ENCODE data around the gene BRD4. TPM values are rescaled to one million over a fixed set of nuclear protein-coding genes. Genes with fewer than 3 reads are reported as not detected.
A peak's percentile ranks its signal among the peaks of the same experiment; 100 is the strongest.

BRD4 gene
- total RNA-seq, 4 donors from 2014 or later: 34.7 to 69.6 (median 36.0) TPM

DNA sequence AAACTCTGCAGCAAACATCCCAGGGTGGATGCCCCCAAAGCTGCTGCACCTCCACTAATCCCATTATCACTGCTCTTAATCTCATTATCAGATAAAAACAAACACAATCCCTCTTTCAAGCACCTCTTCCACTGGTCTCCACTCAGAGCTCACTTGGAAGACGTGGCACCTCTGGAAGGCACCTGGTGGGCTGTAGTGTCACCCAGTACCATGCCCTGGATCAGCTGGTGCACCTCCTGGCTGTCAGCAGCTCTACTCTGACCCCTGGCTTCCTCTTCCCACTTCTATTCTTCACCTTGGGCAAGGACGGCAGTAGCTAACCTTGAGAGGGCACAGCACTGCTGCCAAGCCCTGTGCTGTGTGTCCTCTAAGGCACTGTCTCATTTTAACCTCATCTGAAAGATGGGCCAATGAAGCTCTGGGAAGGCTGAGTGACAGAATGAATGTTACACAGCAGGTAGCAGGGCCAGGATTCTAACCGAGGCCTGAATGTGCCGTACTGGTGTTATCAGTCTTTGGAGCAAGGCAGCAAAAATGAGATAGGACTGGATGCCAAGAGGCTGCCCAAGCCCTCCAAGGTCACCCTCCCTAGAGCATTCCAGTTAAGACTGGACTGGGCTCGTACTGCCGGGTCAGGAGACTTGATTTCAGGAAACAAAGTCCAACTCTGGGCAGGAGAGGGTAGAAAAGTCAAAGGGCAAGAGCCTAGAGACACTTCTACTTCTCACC lies 7.4 kb downstream of the BRD4 start:
- Histone ChIP-seq H3K9me3 (no peaks in the 10 kb centered on the region), H3K27ac (peak overlapping the region in 3 of 4 donors; percentile 32 to 86 (median 79)), H3K36me3 (no peaks in the 10 kb centered on the region), H3K27me3 (no peaks in the 10 kb centered on the region), H3K4me3 (no peak overlapping the region), H3K4me1 (peaks cover 3 to 97% (median 83%) of the 10 kb centered on the region in 4 donors)
- no peak for TF ChIP-seq POLR2A (IDR thresholded peaks at IDR 0.05)
- TF ChIP-seq EP300 (IDR thresholded peaks at IDR 0.05): no peak
- TF ChIP-seq, protein P1, sequence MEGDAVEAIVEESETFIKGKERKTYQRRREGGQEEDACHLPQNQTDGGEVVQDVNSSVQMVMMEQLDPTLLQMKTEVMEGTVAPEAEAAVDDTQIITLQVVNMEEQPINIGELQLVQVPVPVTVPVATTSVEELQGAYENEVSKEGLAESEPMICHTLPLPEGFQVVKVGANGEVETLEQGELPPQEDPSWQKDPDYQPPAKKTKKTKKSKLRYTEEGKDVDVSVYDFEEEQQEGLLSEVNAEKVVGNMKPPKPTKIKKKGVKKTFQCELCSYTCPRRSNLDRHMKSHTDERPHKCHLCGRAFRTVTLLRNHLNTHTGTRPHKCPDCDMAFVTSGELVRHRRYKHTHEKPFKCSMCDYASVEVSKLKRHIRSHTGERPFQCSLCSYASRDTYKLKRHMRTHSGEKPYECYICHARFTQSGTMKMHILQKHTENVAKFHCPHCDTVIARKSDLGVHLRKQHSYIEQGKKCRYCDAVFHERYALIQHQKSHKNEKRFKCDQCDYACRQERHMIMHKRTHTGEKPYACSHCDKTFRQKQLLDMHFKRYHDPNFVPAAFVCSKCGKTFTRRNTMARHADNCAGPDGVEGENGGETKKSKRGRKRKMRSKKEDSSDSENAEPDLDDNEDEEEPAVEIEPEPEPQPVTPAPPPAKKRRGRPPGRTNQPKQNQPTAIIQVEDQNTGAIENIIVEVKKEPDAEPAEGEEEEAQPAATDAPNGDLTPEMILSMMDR (IDR thresholded peaks at IDR 0.05): no peak
- 26 to 28% methylated on average over 6 of the region's 6 CpGs for WGBS, 2 donors
- DNase-seq (ENCODE audit: low spot score in 2 of 2): no peak

DNA sequence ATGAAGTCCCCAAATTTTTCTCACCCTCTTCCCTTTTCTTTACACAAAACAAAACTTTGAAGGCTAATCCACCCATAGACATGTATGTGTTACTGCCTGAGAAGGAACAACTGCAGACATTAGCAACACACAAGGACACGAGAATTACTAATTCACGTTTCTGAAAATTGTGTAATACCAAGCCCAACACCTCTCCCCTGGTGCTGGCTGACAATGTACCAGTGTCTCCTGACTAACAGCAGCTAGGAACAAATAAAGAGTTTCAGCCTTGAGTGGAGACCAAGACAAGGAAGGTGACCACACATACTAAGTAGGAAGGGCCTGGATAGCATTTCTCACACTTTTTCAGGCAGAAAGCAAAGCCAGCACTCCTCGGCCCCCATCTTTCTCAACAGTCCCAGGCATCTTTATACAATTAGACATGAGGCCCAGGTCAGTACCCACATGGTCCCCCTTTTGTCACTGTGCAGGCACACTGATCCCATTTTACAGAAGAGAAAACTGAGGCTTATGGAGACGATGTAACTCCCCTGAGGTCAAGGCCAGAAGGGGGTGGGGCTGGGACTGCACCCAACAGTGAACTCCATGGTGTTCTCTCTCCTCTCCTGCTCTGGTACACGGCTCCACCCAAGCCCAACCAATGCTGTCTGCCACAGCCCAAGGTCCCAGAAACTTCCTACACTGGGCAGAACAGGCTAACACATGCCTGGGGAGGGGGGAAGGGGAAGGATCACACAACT lies 8.7 kb downstream of the BRD4 start:
- WGBS, 2 donors: 15 to 19% methylated on average over 5 of the region's 5 CpGs

GRCh38 chr19:15321739-15322138 lies 10.6 kb downstream of the BRD4 start:
- Histone ChIP-seq H3K4me1 (peaks cover 3 to 97% (median 90%) of the 10 kb centered on the region in 4 donors), H3K27ac (peak overlapping the region in 1 of 4 donors; percentile 4), H3K27me3 (no peaks in the 10 kb centered on the region), H3K36me3 (no peaks in the 10 kb centered on the region), H3K9me3 (no peaks in the 10 kb centered on the region), H3K4me3 (no peak overlapping the region)
- 49 to 53% methylated on average over 2 of the region's 2 CpGs for WGBS, 2 donors
- DNase-seq (ENCODE audit: low spot score in 2 of 2): no peak
- TF ChIP-seq EP300 (IDR thresholded peaks at IDR 0.05) (no peak), POLR2A (IDR thresholded peaks at IDR 0.05) (no peak)
- TF ChIP-seq, protein P1 (IDR thresholded peaks at IDR 0.05): no peak

More for the DNA sequence above, 8.7 kb downstream of the BRD4 start:
- no peaks in the 10 kb centered on the region for H3K9me3 ChIP-seq
- H3K27me3 ChIP-seq: no peaks in the 10 kb centered on the region
- H3K4me3 ChIP-seq: no peak overlapping the region
- H3K27ac ChIP-seq: peak overlapping the region in 3 of 4 donors; percentile 32 to 86 (median 79)
- peak in 1 of 2 donors; percentile 38 for TF ChIP-seq EP300 (IDR thresholded peaks at IDR 0.05)
- no peak for TF ChIP-seq POLR2A (IDR thresholded peaks at IDR 0.05)
- TF ChIP-seq, protein P1 (IDR thresholded peaks at IDR 0.05): no peak
- H3K36me3 ChIP-seq: no peaks in the 10 kb centered on the region
- DNase-seq (ENCODE audit: low spot score in 2 of 2): peak in 1 of 2 donors; percentile 44
- H3K4me1 ChIP-seq: peaks cover 3 to 97% (median 84%) of the 10 kb centered on the region in 4 donors

DNA sequence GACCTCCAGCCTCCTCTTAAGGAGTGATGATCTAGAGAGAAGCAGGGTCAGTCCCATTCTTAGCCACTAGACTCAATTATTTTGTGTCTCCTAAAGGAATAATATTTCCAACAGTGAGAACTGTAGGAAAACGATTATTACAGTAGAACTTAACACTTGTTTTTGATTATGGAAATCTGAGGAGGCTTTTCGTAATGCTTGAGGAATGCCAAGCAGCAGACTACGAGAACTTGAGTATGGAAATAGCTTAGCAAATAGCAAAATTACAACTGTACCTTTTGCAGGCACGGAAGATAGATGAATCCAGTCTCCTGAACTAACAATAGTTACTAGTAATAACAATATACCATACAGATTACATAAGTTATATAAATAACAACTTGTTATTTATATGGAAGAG lies 12.2 kb downstream of the BRD4 start:
- Histone ChIP-seq H3K9me3 (no peaks in the 10 kb centered on the region), H3K4me3 (no peak overlapping the region), H3K27me3 (no peaks in the 10 kb centered on the region), H3K4me1 (peaks cover 3 to 97% (median 83%) of the 10 kb centered on the region in 4 donors), H3K36me3 (no peaks in the 10 kb centered on the region), H3K27ac (peak overlapping the region in 2 of 4 donors; percentile 21 to 46)
- TF ChIP-seq, protein P1 (IDR thresholded peaks at IDR 0.05): no peak
- TF ChIP-seq EP300 (IDR thresholded peaks at IDR 0.05): no peak
- no peak for TF ChIP-seq POLR2A (IDR thresholded peaks at IDR 0.05)
- 21 to 28% methylated on average over 4 of the region's 4 CpGs for WGBS, 2 donors
- DNase-seq (ENCODE audit: low spot score in 2 of 2): no peak

DNA sequence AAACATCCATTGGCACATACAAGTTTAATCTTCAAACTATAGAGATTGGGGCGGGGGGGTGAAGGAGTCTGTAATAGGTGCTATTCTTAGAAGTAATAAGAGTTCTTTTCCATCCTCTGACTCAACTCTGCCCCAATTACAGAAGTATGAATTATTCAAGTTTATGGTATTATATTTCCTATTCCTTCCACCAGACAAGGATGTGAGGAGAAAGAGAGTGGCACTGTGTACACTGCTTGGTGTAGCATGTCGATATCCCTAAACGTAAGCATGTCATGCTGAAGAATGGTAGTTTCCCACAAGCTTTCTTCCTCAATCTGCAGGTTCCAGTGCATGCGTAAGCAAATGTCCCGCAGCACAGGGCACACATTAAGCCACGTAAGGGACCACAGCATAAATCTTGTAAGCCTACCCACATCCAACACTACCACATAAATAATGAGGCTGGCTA lies 14.1 kb downstream of the BRD4 start:
- Histone ChIP-seq H3K36me3 (no peaks in the 10 kb centered on the region), H3K4me1 (peaks cover 4 to 97% (median 78%) of the 10 kb centered on the region in 4 donors), H3K9me3 (no peaks in the 10 kb centered on the region), H3K27ac (peak overlapping the region in 3 of 4 donors; percentile 13 to 37 (median 19)), H3K4me3 (no peak overlapping the region), H3K27me3 (no peaks in the 10 kb centered on the region)
- TF ChIP-seq, protein P1 (IDR thresholded peaks at IDR 0.05): no peak
- no peak for TF ChIP-seq EP300 (IDR thresholded peaks at IDR 0.05)
- no peak for TF ChIP-seq POLR2A (IDR thresholded peaks at IDR 0.05)
- DNase-seq (ENCODE audit: low spot score in 2 of 2): no peak
- 46 to 49% methylated on average over 6 of the region's 6 CpGs for WGBS, 2 donors

Measured in tibial nerve (tissue), 4 donors.